GM12873 (cell line): ENCODE data around the gene MAP3K20.

ENCODE experiments used
- CTCF ChIP-seq: IDR thresholded peaks from 2 replicates; pipeline ENCODE4 v1.5.1; 2012; ENCODE audit warnings: low read depth, mild to moderate bottlenecking, moderate library complexity, low read length, control low read depth; ENCODE audit not compliant: insufficient read depth; ENCODE audit errors: missing control alignments

MAP3K20 gene

GRCh38 chr2:173148520-173148919, 72.9 kb downstream of the MAP3K20 start:
- no peak for TF ChIP-seq CTCF

GRCh38 chr2:173149491-173149890, 73.8 kb downstream of the MAP3K20 start:
- TF ChIP-seq CTCF: no peak

- TF ChIP-seq CTCF: no peak
These were observed 74.4 kb downstream of the MAP3K20 start for GRCh38 chr2:173150087-173150486.

- TF ChIP-seq CTCF: no peak
These were observed 75.3 kb downstream of the MAP3K20 start for GRCh38 chr2:173150963-173151362.

- no peak for TF ChIP-seq CTCF
These were observed 76.2 kb downstream of the MAP3K20 start for GRCh38 chr2:173151671-173152401.

GRCh38 chr2:173153301-173153885, 77.7 kb downstream of the MAP3K20 start:
- TF ChIP-seq CTCF: no peak

GRCh38 chr2:173157676-173158293, 82.1 kb downstream of the MAP3K20 start:
- TF ChIP-seq CTCF: no peak
